ENCODE results near the gene SNX25. TPM values are rescaled to one million over a fixed set of nuclear protein-coding genes. Genes with fewer than 3 reads are reported as not detected.
A peak's percentile ranks its signal among the peaks of the same experiment; 100 is the strongest.

Gene SNX25
- total and polyA plus RNA-seq, 2 of the 13 experiments (the other 11 are each of a cell fraction or from before 2014, with no cell fraction given) = 23.4 to 23.5 TPM

DNA sequence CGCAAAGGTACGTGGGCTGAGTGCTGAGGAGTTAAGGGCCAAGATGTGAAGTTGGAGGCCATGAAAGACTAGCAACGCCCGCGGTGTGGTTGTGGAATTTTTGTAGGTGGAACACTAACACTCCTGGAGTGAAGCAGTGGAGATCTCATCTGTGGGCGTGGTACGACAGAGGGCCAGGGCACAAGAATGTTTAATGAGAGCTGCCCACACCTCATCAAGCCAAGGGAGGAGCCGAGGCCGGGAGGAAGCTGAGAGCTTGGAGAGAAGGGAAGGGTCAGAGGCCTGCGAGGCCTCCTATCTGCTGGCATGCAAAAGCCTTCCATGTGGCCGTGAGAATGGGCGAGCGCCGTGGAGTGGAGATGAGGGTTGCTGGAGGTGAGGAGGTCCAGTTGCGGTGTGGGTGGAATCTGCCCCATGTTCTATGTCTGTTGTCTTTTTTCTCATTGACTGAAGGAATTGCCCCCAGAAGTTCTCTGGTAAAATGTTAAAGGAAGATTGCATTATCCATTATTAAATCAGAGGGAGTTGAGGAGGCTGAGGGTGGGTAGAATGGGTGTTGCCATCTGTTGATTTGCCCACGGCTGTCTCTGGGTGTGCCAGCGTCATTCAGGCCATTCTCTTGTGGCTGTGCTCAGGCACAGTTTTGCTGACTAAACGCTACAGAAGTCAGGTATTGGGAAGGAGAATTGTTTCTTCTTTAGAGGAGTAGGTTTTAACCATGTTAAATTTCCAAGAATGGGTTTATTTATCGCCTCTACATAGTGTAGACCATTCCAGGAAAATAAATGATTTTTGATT, 19.8 kb downstream of the SNX25 start:
- intact Hi-C loops (cut with micrococcal nuclease; ENCODE audit: unreplicated experiment) (no loop called here), in situ Hi-C loops (cut with HindIII; ENCODE audit: extremely low pct_ligation_motif_present, low pct_unique_long_range_greater_than_20kb) (no loop called here)
- H3K4me1 ChIP-seq (ENCODE audit: insufficient read depth, low read length) = peaks cover 23% of the 10 kb centered on the region
- H4K20me1 ChIP-seq (ENCODE audit: insufficient read depth, low read length) = peaks cover 19% of the 10 kb centered on the region
- no peak overlapping the region for H3K9ac ChIP-seq (ENCODE audit: insufficient read depth, low read depth, low read length)
- H3K27ac ChIP-seq (ENCODE audit: extremely low read length, insufficient read depth, low read length) = no peak overlapping the region
- DNase-seq (ENCODE audit: low spot score) (no peak), FAIRE-seq (no peak), ATAC-seq (no peak)
- BruUV-seq (replicated peaks) = no TSS peak
- peaks cover 58% of the 10 kb centered on the region for H3K79me2 ChIP-seq (ENCODE audit: insufficient read depth, low read length)
- ChIA-PET CTCF (ENCODE audit: low intra/inter-chr PET ratio, low total read pairs) (no interaction called here), POLR2A (no interaction called here)
- H3K4me2 ChIP-seq (ENCODE audit: low read depth, low read length) = no peak overlapping the region
- no peaks in the 10 kb centered on the region for H3K27me3 ChIP-seq (ENCODE audit: control insufficient read depth in 1 of 2, insufficient read depth in 2 of 2, low read length in 2 of 2)
- peaks cover 0 to 4% of the 10 kb centered on the region in 2 experiments; a peak in 1 of 5 replicates for H3K36me3 ChIP-seq (replicated peaks in 1 of 2; ENCODE audit: control insufficient read depth in 1 of 2, insufficient read depth in 2 of 2, low read length in 2 of 2)
- H2AFZ ChIP-seq (ENCODE audit: low read length) = no peak overlapping the region
- TF ChIP-seq, protein P1, sequence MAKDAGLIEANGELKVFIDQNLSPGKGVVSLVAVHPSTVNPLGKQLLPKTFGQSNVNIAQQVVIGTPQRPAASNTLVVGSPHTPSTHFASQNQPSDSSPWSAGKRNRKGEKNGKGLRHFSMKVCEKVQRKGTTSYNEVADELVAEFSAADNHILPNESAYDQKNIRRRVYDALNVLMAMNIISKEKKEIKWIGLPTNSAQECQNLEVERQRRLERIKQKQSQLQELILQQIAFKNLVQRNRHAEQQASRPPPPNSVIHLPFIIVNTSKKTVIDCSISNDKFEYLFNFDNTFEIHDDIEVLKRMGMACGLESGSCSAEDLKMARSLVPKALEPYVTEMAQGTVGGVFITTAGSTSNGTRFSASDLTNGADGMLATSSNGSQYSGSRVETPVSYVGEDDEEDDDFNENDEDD (CRISPR knock-in tag; IDR thresholded peaks at IDR 0.05; ENCODE audit: borderline replicate concordance) = no peak
- TF ChIP-seq MAFK (conservative IDR thresholded peaks at IDR 0.05 in 1 of 2, IDR thresholded peaks at IDR 0.05 in 1 of 2; ENCODE audit: low read length in 2 of 2) = peak in 1 of 2 experiments; percentile 25; a peak in 1 of 4 replicates
- H3K4me3 ChIP-seq (replicated peaks in 1 of 3; ENCODE audit: insufficient read depth in 1 of 3, low read depth in 2 of 3, low read length in 3 of 3) = no peak overlapping the region
- no peaks in the 10 kb centered on the region for H3K9me3 ChIP-seq (ENCODE audit: low read length)
- WGBS (ENCODE audit: low lambda C conversion rate) = 97% methylated on average over 19 of the region's 19 CpGs

DNA sequence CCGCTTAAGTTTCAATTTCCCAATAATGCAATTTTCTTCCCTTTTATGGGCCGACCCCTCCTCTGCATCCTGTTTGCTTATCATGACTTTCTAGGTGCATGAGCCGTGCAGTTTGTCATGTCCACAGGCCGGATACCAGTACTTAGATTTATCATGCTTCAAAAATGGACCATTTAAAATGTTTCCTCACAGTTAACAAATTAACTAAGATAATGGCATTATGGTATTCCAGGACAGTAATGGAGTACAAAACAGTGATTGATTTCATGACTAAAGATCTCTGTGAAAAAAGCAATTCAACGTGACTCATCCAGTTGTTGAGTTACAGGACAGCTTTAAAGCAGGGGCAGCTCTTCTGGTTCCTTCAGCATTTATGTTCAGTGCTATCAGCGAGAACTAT, 23.0 kb downstream of the SNX25 start:
- no TSS peak for BruUV-seq (replicated peaks)
- no peak overlapping the region for H3K4me3 ChIP-seq (replicated peaks in 1 of 3; ENCODE audit: insufficient read depth in 1 of 3, low read depth in 2 of 3, low read length in 3 of 3)
- no peak overlapping the region for H3K27ac ChIP-seq (ENCODE audit: extremely low read length, insufficient read depth, low read length)
- no peak overlapping the region for H3K4me2 ChIP-seq (ENCODE audit: low read depth, low read length)
- no peaks in the 10 kb centered on the region for H3K27me3 ChIP-seq (ENCODE audit: control insufficient read depth in 1 of 2, insufficient read depth in 2 of 2, low read length in 2 of 2)
- H2AFZ ChIP-seq (ENCODE audit: low read length) = no peak overlapping the region
- H3K79me2 ChIP-seq (ENCODE audit: insufficient read depth, low read length) = peaks cover 45% of the 10 kb centered on the region
- in situ Hi-C loops (cut with HindIII; ENCODE audit: extremely low pct_ligation_motif_present, low pct_unique_long_range_greater_than_20kb) = no loop called here
- ATAC-seq (no peak), DNase-seq (ENCODE audit: low spot score) (no peak), FAIRE-seq (no peak)
- H3K9ac ChIP-seq (ENCODE audit: insufficient read depth, low read depth, low read length) = no peak overlapping the region
- 0 out of 5 replicates have a peak, but pooled peaks cover 0 to 4% of the 10 kb centered on the region in 2 experiments for H3K36me3 ChIP-seq (replicated peaks in 1 of 2; ENCODE audit: control insufficient read depth in 1 of 2, insufficient read depth in 2 of 2, low read length in 2 of 2)
- H3K4me1 ChIP-seq (ENCODE audit: insufficient read depth, low read length) = peaks cover 23% of the 10 kb centered on the region
- no peaks in the 10 kb centered on the region for H3K9me3 ChIP-seq (ENCODE audit: low read length)
- POLR2A ChIA-PET = no interaction called here
- TF ChIP-seq, protein P2, sequence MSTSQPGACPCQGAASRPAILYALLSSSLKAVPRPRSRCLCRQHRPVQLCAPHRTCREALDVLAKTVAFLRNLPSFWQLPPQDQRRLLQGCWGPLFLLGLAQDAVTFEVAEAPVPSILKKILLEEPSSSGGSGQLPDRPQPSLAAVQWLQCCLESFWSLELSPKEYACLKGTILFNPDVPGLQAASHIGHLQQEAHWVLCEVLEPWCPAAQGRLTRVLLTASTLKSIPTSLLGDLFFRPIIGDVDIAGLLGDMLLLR (CRISPR knock-in tag; IDR thresholded peaks at IDR 0.05) = no peak
- TF ChIP-seq RELA (CRISPR knock-in tag; IDR thresholded peaks at IDR 0.05) (no peak), JDP2 (CRISPR knock-in tag; IDR thresholded peaks at IDR 0.05; ENCODE audit: borderline replicate concordance) (no peak), ZFP90 (CRISPR knock-in tag; IDR thresholded peaks at IDR 0.05; ENCODE audit: borderline replicate concordance) (no peak), NBN (conservative IDR thresholded peaks at IDR 0.05) (no peak), SALL1 (CRISPR knock-in tag; IDR thresholded peaks at IDR 0.05) (no peak), YEATS2 (CRISPR knock-in tag; IDR thresholded peaks at IDR 0.05; ENCODE audit: borderline replicate concordance) (no peak), ISL2 (CRISPR knock-in tag; IDR thresholded peaks at IDR 0.05) (no peak), ZNF225 (CRISPR knock-in tag; IDR thresholded peaks at IDR 0.05) (no peak), TBX3 (IDR thresholded peaks at IDR 0.05; ENCODE audit: borderline replicate concordance) (no peak), ZNF501 (CRISPR knock-in tag; IDR thresholded peaks at IDR 0.05) (no peak), DMAP1 (CRISPR knock-in tag; IDR thresholded peaks at IDR 0.05) (no peak)
- TF ChIP-seq, protein P3, sequence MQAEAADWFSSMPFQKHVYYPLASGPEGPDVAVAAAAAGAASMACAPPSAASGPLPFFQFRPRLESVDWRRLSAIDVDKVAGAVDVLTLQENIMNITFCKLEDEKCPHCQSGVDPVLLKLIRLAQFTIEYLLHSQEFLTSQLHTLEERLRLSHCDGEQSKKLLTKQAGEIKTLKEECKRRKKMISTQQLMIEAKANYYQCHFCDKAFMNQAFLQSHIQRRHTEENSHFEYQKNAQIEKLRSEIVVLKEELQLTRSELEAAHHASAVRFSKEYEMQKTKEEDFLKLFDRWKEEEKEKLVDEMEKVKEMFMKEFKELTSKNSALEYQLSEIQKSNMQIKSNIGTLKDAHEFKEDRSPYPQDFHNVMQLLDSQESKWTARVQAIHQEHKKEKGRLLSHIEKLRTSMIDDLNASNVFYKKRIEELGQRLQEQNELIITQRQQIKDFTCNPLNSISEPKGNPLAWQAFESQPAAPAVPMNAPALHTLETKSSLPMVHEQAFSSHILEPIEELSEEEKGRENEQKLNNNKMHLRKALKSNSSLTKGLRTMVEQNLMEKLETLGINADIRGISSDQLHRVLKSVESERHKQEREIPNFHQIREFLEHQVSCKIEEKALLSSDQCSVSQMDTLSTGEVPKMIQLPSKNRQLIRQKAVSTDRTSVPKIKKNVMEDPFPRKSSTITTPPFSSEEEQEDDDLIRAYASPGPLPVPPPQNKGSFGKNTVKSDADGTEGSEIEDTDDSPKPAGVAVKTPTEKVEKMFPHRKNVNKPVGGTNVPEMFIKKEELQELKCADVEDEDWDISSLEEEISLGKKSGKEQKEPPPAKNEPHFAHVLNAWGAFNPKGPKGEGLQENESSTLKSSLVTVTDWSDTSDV (CRISPR knock-in tag; IDR thresholded peaks at IDR 0.05) = no peak
- intact Hi-C loops (cut with micrococcal nuclease; ENCODE audit: unreplicated experiment) = no loop called here
- CTCF ChIA-PET (ENCODE audit: low intra/inter-chr PET ratio, low total read pairs) = no interaction called here
- WGBS (ENCODE audit: low lambda C conversion rate) = 94% methylated on average over 6 of the region's 6 CpGs
- peaks cover 25% of the 10 kb centered on the region for H4K20me1 ChIP-seq (ENCODE audit: insufficient read depth, low read length)
